ENCODE results near the gene C1QL1. TPM values are rescaled to one million over a fixed set of nuclear protein-coding genes. Genes with fewer than 3 reads are reported as not detected.

C1QL1 gene
- total and polyA plus RNA-seq, 5 experiments from 2014 or later = not detected

DNA sequence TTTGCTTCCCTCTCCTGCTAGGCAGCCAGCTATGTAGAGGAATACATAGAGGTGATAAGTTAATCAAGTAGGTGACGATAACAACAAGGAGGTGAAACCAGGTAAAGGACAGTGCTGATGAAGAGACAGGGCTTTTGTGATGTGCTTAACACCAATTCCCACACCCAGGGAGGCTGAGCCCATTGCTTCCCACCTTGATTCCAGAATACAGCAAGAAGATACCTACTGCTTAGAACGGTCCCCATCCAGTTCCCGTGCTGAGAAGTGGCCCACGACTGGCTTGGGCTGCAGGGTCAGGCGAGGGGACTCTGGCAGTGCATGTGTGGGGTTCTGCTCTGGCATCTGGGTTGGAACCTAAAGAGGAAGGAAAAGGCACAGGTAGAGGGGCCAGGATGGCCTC lies 36.7 kb downstream of the C1QL1 start:
- H3K4me3 Mint-ChIP-seq = no peak overlapping the region
- no peaks in the 10 kb centered on the region for H3K27me3 Mint-ChIP-seq
- POLR2A ChIA-PET = no interaction called here
- DNase-seq = peak in 1 of 10 donors; percentile 44
- no peak for ATAC-seq
- H3K36me3 Mint-ChIP-seq = no peaks in the 10 kb centered on the region
- H3K9me3 Mint-ChIP-seq = no peaks in the 10 kb centered on the region
- no peaks in the 10 kb centered on the region for H3K4me1 Mint-ChIP-seq
- H3K27ac Mint-ChIP-seq = no peak overlapping the region

- Mint-ChIP-seq H3K4me3 (no peak overlapping the region), H3K4me1 (no peaks in the 10 kb centered on the region), H3K9me3 (no peaks in the 10 kb centered on the region), H3K36me3 (no peaks in the 10 kb centered on the region), H3K27me3 (no peaks in the 10 kb centered on the region), H3K27ac (no peak overlapping the region)
- DNase-seq (no peak), ATAC-seq (no peak)
- POLR2A ChIA-PET = no interaction called here
Measured at GRCh38 chr17:44930667-44931066, 37.4 kb downstream of the C1QL1 start.

DNA sequence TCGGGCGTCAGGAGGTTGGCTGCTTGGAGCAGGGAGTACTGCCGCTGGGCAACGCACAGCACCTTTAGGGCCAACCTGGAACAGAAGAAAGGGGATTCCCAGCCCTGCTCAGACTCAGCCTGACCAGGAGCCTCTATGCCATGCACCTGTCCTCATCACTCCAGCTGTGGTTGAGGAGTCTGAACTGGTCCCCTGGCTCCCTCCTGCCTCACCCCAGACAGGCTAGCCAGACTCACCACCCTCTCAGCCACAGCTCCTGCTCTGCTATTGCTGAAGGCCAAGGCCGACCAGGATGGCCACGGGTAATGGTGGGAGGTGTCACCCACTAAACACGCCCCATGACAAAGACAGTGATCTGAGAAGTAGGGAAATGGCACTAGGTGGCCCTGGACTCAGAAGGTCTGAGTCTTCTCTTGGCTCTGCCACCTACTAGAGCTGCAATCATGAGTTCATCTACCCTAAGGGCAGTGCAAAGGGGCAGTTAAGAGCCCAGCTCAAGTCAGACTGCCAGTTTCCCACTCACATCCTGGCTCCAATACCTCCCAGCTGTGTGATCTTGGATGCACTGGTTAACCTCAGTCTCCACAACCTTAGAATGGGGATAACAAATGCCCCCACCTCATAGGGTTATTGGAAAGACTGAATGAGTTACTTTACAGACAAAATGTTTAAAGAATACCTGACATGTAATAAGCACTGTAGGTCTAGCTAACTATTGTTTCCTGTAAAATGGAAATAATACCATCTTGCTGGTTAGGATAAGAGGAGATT lies 39.0 kb downstream of the C1QL1 start:
- Mint-ChIP-seq H3K4me1 (no peaks in the 10 kb centered on the region), H3K4me3 (no peak overlapping the region), H3K27me3 (no peaks in the 10 kb centered on the region), H3K9me3 (no peaks in the 10 kb centered on the region), H3K27ac (no peak overlapping the region), H3K36me3 (no peaks in the 10 kb centered on the region)
- POLR2A ChIA-PET = no interaction called here
- ATAC-seq (no peak), DNase-seq (no peak)

DNA sequence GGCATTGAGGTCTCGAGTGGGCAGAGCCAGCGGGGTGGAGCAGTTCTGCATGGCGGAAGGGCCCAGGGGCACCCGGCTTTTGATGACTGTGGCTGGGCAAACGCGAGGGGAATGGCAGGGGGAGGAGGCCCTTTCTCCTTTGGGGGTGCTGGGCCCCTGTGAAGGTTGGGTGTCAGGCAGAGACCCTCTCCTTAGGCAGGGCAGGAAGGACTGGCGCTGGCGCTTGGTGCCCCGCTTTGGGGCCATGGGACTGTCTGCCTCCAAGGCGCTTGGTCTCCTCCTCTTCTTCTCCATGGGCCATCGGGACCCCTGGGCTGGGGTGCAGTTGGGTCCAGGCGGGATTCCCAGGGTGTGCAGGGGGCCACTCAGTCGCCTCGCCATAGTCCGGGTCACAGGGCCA lies 40.0 kb downstream of the C1QL1 start:
- ATAC-seq (no peak), DNase-seq (peak in 1 of 10 donors; percentile 36)
- H3K27ac Mint-ChIP-seq = no peak overlapping the region
- H3K4me1 Mint-ChIP-seq = no peaks in the 10 kb centered on the region
- H3K9me3 Mint-ChIP-seq = no peaks in the 10 kb centered on the region
- H3K4me3 Mint-ChIP-seq = no peak overlapping the region
- POLR2A ChIA-PET = no interaction called here
- H3K27me3 Mint-ChIP-seq = peaks cover 0 to under 1% (median 0%) of the 10 kb centered on the region in 5 donors
- H3K36me3 Mint-ChIP-seq = no peaks in the 10 kb centered on the region

- peaks cover 0 to 5% (median 1%) of the 10 kb centered on the region in 5 donors for H3K27me3 Mint-ChIP-seq
- no peaks in the 10 kb centered on the region for H3K9me3 Mint-ChIP-seq
- H3K36me3 Mint-ChIP-seq = no peaks in the 10 kb centered on the region
- no peak for ATAC-seq
- no peak overlapping the region for H3K27ac Mint-ChIP-seq
- DNase-seq = no peak
- no peaks in the 10 kb centered on the region for H3K4me1 Mint-ChIP-seq
- no peak overlapping the region for H3K4me3 Mint-ChIP-seq
- POLR2A ChIA-PET = interaction anchor here (0.5 kb wide), 1 partner anchor 249 kb away, joined by 3 read pairs; no protein-coding TSS in a partner anchor
Measured at GRCh38 chr17:44927696-44928095, 40.4 kb downstream of the C1QL1 start.

DNA sequence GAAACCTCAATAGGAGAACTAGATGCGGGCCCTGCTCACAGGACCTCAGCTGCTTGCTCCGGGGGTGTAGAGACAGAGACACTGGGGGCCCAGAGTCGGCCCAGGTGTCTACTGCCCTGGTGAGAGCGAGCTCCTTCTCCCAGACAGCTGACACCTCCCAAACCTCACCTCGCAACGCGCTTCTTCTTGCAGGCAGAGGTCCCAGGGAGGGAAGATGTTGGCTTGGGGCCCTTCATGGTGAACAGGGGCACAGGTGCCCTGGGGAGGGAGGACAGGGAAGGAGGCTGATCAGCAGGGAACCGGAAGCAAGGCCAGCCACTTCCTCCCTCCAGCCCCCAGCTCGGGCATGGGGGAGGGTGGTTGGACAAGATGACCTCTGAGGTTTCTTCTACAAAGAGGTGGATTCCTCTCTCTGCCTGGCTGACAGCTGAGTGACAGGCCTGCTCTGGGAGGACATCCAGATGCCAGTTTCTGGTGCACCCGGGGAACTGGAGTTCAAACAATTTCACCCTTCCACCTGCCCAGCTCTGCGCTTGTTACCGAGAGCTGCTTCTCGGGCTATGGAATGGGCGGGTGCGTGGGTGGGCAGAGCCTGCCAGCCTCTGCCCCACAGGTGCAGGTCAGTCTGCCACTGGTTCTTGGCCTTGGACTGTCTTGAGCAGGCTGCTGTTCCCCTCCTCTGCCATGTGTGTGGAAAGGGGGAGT lies 41.1 kb downstream of the C1QL1 start:
- no peaks in the 10 kb centered on the region for H3K36me3 Mint-ChIP-seq
- no peaks in the 10 kb centered on the region for H3K4me1 Mint-ChIP-seq
- no peak overlapping the region for H3K27ac Mint-ChIP-seq
- no peaks in the 10 kb centered on the region for H3K9me3 Mint-ChIP-seq
- peak in 1 of 10 donors; percentile 46 for DNase-seq
- no peak overlapping the region for H3K4me3 Mint-ChIP-seq
- H3K27me3 Mint-ChIP-seq = peaks cover 0 to 10% (median 2%) of the 10 kb centered on the region in 5 donors
- POLR2A ChIA-PET = interaction anchor here (0.5 to 0.6 kb wide), 2 partner anchors 14 to 250 kb away, joined by 3 to 4 read pairs; no protein-coding TSS in a partner anchor
- no peak for ATAC-seq

GRCh38 chr17:44925731-44926697 lies 42.1 kb downstream of the C1QL1 start:
- POLR2A ChIA-PET = interaction anchor here (0.5 to 0.6 kb wide), 2 partner anchors 15 to 227 kb away, joined by 3 to 4 read pairs; no protein-coding TSS in a partner anchor
- no peak overlapping the region for H3K4me3 Mint-ChIP-seq
- H3K9me3 Mint-ChIP-seq = no peaks in the 10 kb centered on the region
- no peaks in the 10 kb centered on the region for H3K36me3 Mint-ChIP-seq
- H3K27me3 Mint-ChIP-seq = peaks cover 0 to 16% (median 9%) of the 10 kb centered on the region in 5 donors
- H3K27ac Mint-ChIP-seq = peak overlapping the region in 1 of 10 donors; percentile 5
- ATAC-seq (no peak), DNase-seq (peak in 1 of 10 donors; percentile 48)
- no peaks in the 10 kb centered on the region for H3K4me1 Mint-ChIP-seq

GRCh38 chr17:44924107-44924544 lies 44.0 kb downstream of the C1QL1 start:
- Mint-ChIP-seq H3K4me1 (no peaks in the 10 kb centered on the region), H3K9me3 (no peaks in the 10 kb centered on the region), H3K27me3 (peaks cover 0 to 26% (median 10%) of the 10 kb centered on the region in 5 donors), H3K4me3 (no peak overlapping the region), H3K27ac (no peak overlapping the region), H3K36me3 (no peaks in the 10 kb centered on the region)
- DNase-seq (peak in 1 of 10 donors; percentile 56), ATAC-seq (no peak)
- POLR2A ChIA-PET = interaction anchor here (0.5 kb wide), 1 partner anchor 83 kb away, joined by 3 read pairs; no protein-coding TSS in a partner anchor

DNA sequence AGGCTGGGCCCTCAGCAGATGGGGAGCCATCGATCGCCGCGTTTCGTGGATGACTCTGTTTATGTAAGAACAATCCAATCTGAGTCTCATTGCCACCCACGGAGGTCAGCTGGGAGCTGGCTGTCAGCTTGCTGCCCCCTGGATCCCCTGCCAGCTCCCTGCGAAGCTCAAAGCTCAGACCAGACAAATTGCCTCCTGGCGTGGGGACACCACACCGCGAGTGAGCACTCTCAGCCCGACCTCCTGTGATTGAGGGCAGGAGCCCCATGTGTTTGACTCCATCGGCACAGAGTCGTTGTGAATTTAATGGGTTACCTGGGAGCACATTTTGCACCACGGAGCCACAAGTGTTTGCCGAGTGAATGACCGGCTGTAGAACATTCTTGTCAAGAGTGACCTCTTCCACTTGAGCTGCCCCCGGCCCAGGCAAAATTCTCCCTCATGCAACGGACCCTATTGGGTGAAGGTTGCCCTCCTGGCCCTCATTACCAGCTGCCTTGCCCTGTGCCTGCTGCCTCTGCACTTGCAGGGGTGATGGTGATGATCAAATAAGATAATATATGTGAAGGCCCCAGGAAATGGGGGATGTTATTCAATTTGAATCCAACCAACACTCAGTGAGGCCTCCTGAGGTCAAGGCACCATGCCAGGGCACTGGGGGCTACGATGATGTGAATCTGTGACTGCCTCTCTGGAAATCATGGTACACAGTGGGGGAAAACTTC lies 45.2 kb downstream of the C1QL1 start:
- POLR2A ChIA-PET = no interaction called here
- Mint-ChIP-seq H3K27ac (no peak overlapping the region), H3K4me3 (no peak overlapping the region), H3K4me1 (no peaks in the 10 kb centered on the region), H3K9me3 (no peaks in the 10 kb centered on the region), H3K27me3 (peaks cover 1 to 26% (median 10%) of the 10 kb centered on the region in 5 donors), H3K36me3 (no peaks in the 10 kb centered on the region)
- ATAC-seq (no peak), DNase-seq (peak in 1 of 10 donors; percentile 50)

DNA sequence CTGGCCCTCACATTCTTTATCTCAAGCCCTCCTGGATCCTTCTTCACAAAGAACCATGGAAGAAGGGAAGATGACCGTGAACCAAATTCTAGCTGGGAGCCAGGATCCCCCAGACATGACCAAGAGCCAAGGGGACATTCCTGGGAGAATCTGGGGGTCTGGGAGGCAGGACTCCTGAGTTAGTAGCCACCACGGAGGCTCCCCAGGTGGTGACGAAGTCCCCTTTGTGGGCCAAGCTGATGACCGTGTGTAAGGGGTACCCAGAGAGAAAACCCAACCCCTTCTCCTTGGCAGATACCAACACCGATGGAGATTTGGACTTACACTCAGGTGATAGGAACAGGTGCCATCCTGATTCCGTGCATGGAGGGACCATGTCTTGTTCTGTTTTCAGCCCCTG lies 46.0 kb downstream of the C1QL1 start:
- ATAC-seq = no peak
- no peaks in the 10 kb centered on the region for H3K9me3 Mint-ChIP-seq
- no peaks in the 10 kb centered on the region for H3K4me1 Mint-ChIP-seq
- peaks cover 1 to 26% (median 10%) of the 10 kb centered on the region in 5 donors for H3K27me3 Mint-ChIP-seq
- no peak overlapping the region for H3K4me3 Mint-ChIP-seq
- DNase-seq = no peak
- H3K36me3 Mint-ChIP-seq = no peaks in the 10 kb centered on the region
- POLR2A ChIA-PET = no interaction called here
- peak overlapping the region in 1 of 10 donors; percentile 37 for H3K27ac Mint-ChIP-seq

DNA sequence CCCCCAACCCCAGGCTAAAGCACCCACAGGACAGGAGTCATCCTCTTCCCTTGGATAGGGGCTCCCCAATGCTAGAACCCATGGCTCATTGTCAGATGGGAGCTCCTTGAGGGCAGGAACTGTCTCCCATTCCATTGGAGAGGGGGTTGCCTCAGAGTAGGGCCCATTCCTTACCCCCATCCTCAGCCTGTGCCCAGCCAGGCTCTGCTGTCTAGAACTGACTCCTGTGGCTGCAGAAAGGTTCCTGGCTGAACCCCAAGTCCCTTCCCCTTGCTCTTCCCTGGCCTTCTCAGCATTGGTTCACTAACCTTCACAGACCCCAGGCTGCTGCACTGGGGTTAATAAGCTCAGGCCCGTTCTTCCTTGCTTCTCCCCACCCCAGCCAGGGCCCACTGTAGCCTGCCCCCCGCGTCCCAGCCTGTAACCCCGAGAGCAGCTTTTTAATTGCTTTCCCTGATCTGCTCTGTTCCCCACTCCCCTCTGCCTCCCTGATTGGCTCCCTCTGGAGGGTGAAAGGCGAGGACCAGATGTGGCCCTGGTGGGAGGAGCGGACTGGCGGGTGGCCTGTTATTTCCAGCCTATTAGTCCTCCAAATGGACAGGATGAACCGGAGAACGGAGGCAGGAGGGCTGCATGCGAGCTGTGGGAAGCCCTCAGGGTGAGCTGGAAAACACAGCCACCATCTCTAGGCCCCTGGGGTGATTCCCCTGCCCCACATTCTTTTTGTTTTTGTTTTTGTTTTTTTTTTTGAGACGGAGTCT lies 46.8 kb downstream of the C1QL1 start:
- DNase-seq = peak in 1 of 10 donors; percentile 44
- no peak overlapping the region for H3K4me3 Mint-ChIP-seq
- no peak for ATAC-seq
- no peaks in the 10 kb centered on the region for H3K9me3 Mint-ChIP-seq
- H3K36me3 Mint-ChIP-seq = no peaks in the 10 kb centered on the region
- H3K27ac Mint-ChIP-seq = no peak overlapping the region
- H3K4me1 Mint-ChIP-seq = no peaks in the 10 kb centered on the region
- peaks cover 1 to 28% (median 10%) of the 10 kb centered on the region in 5 donors for H3K27me3 Mint-ChIP-seq
- POLR2A ChIA-PET = no interaction called here
